ENCODE measurements around the gene SOBP. TPM values are rescaled to one million over a fixed set of nuclear protein-coding genes. Genes with fewer than 3 reads are reported as not detected.

Gene SOBP
- total RNA-seq, 3 donors from 2014 or later: 1.1 to 2.1 (median 1.8) TPM

DNA sequence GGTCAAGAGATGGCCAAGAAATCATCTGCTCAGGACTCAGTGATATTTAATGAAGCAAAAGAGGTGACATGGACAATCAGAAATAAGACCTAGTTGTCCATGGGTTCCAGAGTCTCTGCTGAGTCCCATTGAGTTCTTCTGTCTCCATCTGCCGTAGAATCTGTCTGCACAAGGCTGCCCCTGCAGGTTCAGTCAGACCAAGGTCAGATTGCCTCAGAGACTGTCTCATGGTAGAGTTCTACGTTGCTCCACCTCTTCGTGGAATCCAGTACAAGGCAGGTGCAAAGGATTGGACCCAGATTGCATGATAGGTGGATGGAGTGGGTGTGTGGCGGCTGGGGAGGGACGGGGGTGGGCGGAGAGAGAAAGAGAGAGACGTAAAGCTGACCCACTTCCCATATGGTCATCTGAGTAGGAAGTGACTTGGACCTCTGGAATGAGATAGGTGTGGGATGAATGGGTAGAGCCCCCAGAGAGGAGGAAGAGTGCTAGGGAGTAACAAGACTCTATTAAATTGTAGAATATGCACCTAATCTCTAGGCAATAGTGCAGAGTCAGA lies 75.3 kb downstream of the SOBP start:
- Mint-ChIP-seq H3K4me1 (ENCODE audit: low read depth) (no peaks in the 10 kb centered on the region), H3K4me3 (no peak overlapping the region), H3K9me3 (no peaks in the 10 kb centered on the region), H3K36me3 (ENCODE audit: insufficient read depth) (no peaks in the 10 kb centered on the region), H3K27me3 (ENCODE audit: low read depth) (peaks cover 35% of the 10 kb centered on the region)
- no peak for ATAC-seq
- DNase-seq: no peak

DNA sequence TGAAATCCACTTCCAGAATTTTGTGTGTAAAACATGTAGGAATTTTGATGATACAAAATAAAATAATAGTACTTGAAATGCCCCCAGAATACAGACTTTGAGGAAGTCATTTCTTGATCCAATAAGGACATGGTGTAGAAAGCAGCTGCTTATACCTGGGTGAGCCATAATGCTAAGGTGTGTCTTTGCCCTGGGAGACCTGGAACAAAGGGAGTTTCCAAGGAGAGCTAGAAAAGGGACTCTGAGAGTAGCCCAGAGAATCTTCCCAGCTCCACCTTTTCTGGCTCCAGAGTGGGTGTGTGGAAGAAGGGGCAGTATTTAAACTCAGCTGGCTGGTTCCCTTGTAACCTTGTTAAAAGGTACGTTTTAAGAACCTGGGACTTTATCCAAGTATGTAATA lies 77.7 kb downstream of the SOBP start:
- H3K4me3 Mint-ChIP-seq: no peak overlapping the region
- no peaks in the 10 kb centered on the region for H3K4me1 Mint-ChIP-seq (ENCODE audit: low read depth)
- H3K36me3 Mint-ChIP-seq (ENCODE audit: insufficient read depth): no peaks in the 10 kb centered on the region
- ATAC-seq (no peak), DNase-seq (no peak)
- H3K27me3 Mint-ChIP-seq (ENCODE audit: low read depth): peaks cover 30% of the 10 kb centered on the region
- H3K9me3 Mint-ChIP-seq: no peaks in the 10 kb centered on the region

DNA sequence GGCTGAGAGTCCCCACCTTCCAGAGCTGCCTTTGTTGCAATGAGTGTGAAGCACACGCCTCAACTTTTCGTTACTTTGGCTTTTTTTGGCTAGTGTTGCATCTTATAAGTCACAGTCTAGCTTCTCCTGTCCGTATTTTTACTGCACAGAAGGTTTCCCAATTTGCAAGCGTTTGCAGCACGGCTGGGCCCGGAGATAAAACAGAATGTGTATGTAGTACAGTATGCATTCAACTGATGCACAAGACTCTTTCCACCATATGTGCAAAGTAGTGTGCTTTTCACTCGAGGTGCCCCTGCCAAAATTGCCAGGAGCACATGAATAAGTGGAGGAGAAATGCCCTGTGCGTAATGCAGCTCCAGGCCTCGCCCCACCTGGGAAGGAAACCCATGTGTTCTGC lies 79.6 kb downstream of the SOBP start:
- Mint-ChIP-seq H3K27me3 (ENCODE audit: low read depth) (peaks cover 30% of the 10 kb centered on the region), H3K4me1 (ENCODE audit: low read depth) (no peaks in the 10 kb centered on the region), H3K36me3 (ENCODE audit: insufficient read depth) (no peaks in the 10 kb centered on the region)

DNA sequence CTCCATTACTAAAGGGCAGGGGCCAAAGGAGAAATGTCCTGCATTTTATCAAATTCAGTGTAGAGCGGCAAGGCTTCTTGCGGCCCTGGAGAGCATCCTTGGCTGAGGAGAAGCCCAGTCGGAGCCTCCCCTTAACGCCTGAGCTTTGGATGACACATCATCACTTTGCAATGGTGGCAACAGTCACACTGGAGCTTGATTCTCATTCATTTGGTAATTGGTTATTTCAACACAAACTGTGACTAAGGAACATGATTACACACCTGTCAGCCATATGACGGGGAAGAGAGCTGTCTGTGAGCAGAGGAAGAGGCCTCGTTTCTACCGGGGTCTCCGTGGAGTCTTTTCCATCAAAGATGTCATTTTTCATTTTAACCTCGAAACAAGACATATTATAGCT lies 81.4 kb downstream of the SOBP start:
- no peak for DNase-seq

More for the DNA sequence above, 79.6 kb downstream of the SOBP start:
- Mint-ChIP-seq H3K4me3 (no peak overlapping the region), H3K9me3 (no peaks in the 10 kb centered on the region)
- no peak for DNase-seq
- no peak for ATAC-seq

DNA sequence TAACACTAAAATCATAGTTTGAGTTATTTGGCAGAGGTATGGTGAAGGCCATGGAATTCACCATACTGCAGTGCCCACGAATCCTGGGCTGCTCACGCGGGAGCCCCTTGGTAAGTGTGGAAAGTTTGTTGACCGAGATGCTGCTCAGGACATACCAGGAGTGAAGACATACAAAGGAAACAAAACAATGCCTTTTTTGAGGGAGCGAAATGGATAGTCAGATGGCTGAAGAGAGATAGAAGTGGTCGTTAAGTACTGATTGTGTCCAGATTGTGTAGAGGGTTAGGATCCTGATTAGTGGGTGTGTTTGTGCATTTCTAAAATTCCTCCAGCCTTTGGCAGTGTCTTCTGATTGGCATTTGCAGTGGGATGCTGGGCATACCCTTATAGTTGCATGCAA lies 83.0 kb downstream of the SOBP start:
- ATAC-seq: no peak

More for the DNA sequence above, 81.4 kb downstream of the SOBP start:
- ATAC-seq: no peak
- no peak overlapping the region for H3K4me3 Mint-ChIP-seq
- H3K4me1 Mint-ChIP-seq (ENCODE audit: low read depth): no peaks in the 10 kb centered on the region
- H3K27me3 Mint-ChIP-seq (ENCODE audit: low read depth): peaks cover 29% of the 10 kb centered on the region
- no peaks in the 10 kb centered on the region for H3K9me3 Mint-ChIP-seq
- H3K36me3 Mint-ChIP-seq (ENCODE audit: insufficient read depth): no peaks in the 10 kb centered on the region

DNA sequence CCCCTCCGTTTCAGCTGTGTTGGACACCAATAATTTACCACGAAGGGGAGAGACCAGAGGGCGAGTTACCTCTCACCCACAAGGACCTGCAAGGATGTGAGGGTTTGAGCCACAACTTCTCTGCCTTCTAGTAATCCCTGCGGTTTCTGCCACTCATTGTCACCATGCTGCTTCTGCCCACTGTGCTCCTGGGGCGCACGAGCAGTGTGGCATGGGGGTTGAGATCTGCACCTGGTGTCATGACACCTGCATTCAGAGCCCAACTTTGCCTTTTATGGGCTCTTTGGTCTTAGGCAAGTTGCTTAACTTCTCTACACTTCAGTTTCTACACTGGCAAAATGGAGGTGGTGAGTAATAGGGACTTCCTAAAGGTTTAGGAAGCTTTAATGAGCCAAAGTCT lies 84.9 kb downstream of the SOBP start:
- no peaks in the 10 kb centered on the region for H3K36me3 Mint-ChIP-seq (ENCODE audit: insufficient read depth)
- no peaks in the 10 kb centered on the region for H3K9me3 Mint-ChIP-seq
- DNase-seq: no peak
- no peak for ATAC-seq
- H3K27me3 Mint-ChIP-seq (ENCODE audit: low read depth): peaks cover 24% of the 10 kb centered on the region
- no peak overlapping the region for H3K4me3 Mint-ChIP-seq
- H3K4me1 Mint-ChIP-seq (ENCODE audit: low read depth): no peaks in the 10 kb centered on the region

More for the DNA sequence above, 83.0 kb downstream of the SOBP start:
- Mint-ChIP-seq H3K27me3 (ENCODE audit: low read depth) (peaks cover 24% of the 10 kb centered on the region), H3K36me3 (ENCODE audit: insufficient read depth) (no peaks in the 10 kb centered on the region), H3K4me1 (ENCODE audit: low read depth) (no peaks in the 10 kb centered on the region), H3K9me3 (no peaks in the 10 kb centered on the region), H3K4me3 (no peak overlapping the region)
- no peak for DNase-seq

DNA sequence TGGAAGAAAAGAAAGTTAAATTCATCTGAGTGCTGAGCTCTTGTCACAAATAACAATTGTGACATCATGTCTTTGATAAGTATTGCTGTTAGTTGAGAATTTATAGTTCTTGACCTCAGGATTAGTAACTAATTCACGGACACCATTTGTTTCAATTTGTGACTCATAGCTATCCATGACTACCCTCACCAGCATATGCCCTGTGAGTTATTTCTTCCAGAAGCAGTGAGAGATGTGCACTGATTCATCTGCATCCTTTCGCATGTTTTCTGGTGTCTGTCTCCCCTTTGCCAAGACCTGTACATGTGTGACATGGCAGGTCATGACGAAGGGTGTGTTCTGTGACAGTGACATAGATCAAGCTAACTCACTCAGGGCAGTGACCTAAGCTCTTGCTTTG lies 86.9 kb downstream of the SOBP start:
- Mint-ChIP-seq H3K4me1 (ENCODE audit: low read depth) (no peaks in the 10 kb centered on the region), H3K27me3 (ENCODE audit: low read depth) (peaks cover 27% of the 10 kb centered on the region), H3K36me3 (ENCODE audit: insufficient read depth) (no peaks in the 10 kb centered on the region), H3K4me3 (no peak overlapping the region), H3K9me3 (no peaks in the 10 kb centered on the region)
- DNase-seq (no peak), ATAC-seq (no peak)

DNA sequence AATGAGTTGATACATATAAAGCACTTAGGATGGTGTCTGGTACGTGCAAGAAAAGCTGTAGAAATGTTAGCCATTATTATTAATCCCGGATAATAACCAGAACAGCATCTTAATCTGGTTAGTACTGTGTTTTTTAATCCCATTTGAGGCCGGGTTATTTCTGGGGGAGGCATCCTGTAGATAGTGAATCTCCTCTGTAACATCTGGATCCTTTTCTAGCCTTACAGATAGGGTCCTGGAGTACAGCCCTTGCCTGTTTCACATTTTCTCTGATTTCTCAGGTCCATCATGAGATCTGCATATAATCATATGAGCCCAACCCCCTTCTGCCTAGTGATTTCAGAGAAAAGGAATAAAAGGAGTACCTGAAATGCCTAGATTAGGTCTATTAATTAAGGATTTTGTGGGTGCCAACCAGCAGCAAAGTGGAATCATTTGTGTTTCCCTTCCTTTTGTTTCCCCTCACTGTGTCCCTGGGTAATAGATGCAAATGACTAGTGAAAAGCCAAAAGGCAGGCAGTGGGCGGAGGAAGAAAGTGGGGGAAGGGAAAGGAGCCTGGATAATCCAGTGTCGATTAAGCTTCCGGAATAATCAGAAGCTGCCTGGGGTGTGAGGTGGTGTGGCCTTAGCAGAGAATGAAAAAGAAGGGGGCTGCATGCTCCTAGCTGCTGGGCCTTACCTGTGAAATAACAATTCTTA lies 88.9 kb downstream of the SOBP start:
- DNase-seq: no peak
- no peak overlapping the region for H3K4me3 Mint-ChIP-seq
- H3K36me3 Mint-ChIP-seq (ENCODE audit: insufficient read depth): no peaks in the 10 kb centered on the region
- H3K4me1 Mint-ChIP-seq (ENCODE audit: low read depth): no peaks in the 10 kb centered on the region
- ATAC-seq: no peak
- no peaks in the 10 kb centered on the region for H3K9me3 Mint-ChIP-seq
- peaks cover 23% of the 10 kb centered on the region for H3K27me3 Mint-ChIP-seq (ENCODE audit: low read depth)

DNA sequence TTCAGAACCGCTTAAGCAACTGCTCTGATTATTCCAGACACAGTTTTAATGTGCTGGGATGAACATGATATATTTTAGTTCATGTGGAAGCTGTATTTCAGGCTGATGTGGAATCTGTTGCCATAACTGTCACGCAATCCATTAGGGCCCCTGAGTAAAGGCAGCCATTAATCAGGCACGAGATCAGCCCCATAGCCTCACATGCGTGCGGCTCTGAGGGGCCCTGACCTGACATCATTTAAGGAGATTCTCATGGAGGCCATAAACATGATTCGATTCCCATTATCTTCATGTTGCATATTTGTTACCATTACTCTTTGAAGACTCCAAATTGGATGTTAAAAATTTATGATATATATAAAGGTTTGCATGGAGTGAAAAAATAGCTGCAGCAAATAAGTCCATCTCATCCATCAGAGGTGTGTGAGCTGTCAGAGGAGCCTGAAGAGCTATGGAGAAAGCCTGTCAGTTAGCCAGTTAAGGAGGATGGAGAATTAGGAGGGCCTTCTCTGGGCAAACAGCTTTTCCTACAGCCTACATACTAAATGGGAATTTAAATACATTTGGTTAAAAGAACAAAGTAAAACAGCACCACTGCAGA lies 89.6 kb downstream of the SOBP start:
- Mint-ChIP-seq H3K27me3 (ENCODE audit: low read depth) (peaks cover 21% of the 10 kb centered on the region), H3K4me1 (ENCODE audit: low read depth) (no peaks in the 10 kb centered on the region), H3K36me3 (ENCODE audit: insufficient read depth) (no peaks in the 10 kb centered on the region), H3K4me3 (no peak overlapping the region), H3K9me3 (no peaks in the 10 kb centered on the region)
- no peak for DNase-seq
- ATAC-seq: no peak

DNA sequence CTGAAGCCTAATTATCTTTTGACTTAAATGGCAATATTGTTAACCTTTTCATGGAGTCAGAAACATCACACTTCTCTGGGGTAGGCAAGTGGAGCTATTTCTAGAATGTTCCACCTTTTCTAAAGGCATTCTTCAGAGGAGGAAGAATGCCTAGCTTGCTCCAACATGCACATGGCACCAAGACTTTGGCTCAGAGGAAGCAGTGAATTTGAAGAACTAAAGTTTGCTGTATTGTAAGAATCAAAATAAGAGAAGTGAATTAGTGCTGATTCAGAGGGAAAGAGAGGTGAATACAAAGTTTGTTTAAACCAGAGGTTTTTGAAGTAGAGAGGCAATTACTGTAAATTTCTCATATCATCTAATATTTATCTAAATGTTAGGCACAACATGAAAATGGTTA lies 92.2 kb downstream of the SOBP start:
- no peaks in the 10 kb centered on the region for H3K36me3 Mint-ChIP-seq (ENCODE audit: insufficient read depth)
- H3K4me3 Mint-ChIP-seq: no peak overlapping the region
- ATAC-seq (no peak), DNase-seq (no peak)
- no peaks in the 10 kb centered on the region for H3K4me1 Mint-ChIP-seq (ENCODE audit: low read depth)
- H3K9me3 Mint-ChIP-seq: no peaks in the 10 kb centered on the region
- H3K27me3 Mint-ChIP-seq (ENCODE audit: low read depth): peaks cover 8% of the 10 kb centered on the region

DNA sequence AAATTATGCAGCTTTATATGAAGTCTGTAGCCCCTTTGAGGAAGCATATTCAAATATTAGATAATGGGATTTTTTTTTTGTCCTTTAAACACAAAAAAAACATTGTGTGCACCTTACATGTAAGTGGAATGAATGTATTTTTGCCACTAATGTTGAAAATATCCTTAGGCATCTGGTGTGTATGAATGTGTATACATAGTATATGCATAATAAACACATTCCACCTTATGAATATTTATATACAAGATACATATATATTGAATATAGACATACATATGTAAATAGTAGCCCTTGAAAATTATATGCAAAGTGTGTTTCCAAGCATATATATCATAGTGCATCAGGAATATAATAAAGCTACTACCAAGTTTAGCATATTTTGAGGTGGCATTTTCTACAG lies 94.8 kb downstream of the SOBP start:
- ATAC-seq (no peak), DNase-seq (no peak)
- Mint-ChIP-seq H3K9me3 (no peaks in the 10 kb centered on the region), H3K36me3 (ENCODE audit: insufficient read depth) (no peaks in the 10 kb centered on the region), H3K4me1 (ENCODE audit: low read depth) (no peaks in the 10 kb centered on the region), H3K4me3 (no peak overlapping the region), H3K27me3 (ENCODE audit: low read depth) (peaks cover 10% of the 10 kb centered on the region)

DNA sequence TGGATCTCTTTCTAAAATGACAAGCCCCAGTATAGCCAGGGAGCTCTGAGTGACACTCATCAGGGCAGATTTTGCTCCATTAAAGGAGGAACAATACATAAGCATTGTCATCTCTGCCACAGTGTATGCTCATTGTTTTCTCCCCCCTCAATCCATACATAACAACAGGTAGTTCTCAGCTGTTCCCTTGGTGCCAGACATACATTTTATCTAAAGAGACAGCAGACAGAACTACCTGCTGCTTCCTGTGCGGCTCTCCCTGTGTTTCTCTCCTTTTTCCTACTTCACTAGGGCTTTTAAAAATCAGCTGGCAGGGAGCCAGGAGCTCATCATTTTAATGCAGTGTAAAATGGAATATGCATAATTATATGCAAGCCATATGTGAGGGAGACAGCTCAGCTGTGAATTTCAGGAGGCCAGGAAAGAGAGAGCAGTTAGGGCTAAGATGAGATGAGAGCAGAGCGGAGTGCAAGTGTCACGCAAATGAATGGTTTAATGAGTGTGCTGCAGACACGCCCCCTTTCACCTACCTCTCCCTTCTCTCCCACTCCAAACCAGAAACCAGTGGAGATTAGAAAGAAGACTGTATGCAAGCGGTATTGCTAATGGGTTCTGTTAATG lies 96.0 kb downstream of the SOBP start:
- no peak overlapping the region for H3K4me3 Mint-ChIP-seq
- peaks cover 4% of the 10 kb centered on the region for H3K27me3 Mint-ChIP-seq (ENCODE audit: low read depth)
- no peaks in the 10 kb centered on the region for H3K9me3 Mint-ChIP-seq
- DNase-seq (no peak), ATAC-seq (no peak)
- no peaks in the 10 kb centered on the region for H3K4me1 Mint-ChIP-seq (ENCODE audit: low read depth)
- H3K36me3 Mint-ChIP-seq (ENCODE audit: insufficient read depth): no peaks in the 10 kb centered on the region

DNA sequence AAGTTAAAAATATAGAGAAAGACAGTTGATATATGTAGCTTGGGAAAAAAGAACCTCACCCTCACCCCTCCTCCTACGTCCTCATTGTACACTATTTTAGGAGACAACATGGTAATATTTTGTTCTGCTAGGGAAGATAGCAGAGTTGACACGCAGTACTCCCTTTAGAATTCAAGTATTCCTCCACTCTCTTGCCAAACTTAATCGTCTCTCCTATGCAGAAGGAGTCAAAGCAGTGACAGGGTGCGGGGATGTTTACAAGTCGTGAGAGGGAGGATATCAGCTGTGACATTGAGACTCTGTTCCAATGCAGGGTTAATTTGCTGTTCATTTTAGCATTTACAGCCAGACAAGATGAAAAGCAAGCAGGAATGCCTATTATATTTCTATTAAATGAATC lies 97.5 kb downstream of the SOBP start:
- peaks cover 2% of the 10 kb centered on the region for H3K27me3 Mint-ChIP-seq (ENCODE audit: low read depth)
- ATAC-seq (no peak), DNase-seq (no peak)
- H3K9me3 Mint-ChIP-seq: no peaks in the 10 kb centered on the region
- no peaks in the 10 kb centered on the region for H3K4me1 Mint-ChIP-seq (ENCODE audit: low read depth)
- H3K36me3 Mint-ChIP-seq (ENCODE audit: insufficient read depth): no peaks in the 10 kb centered on the region
- H3K4me3 Mint-ChIP-seq: no peak overlapping the region

DNA sequence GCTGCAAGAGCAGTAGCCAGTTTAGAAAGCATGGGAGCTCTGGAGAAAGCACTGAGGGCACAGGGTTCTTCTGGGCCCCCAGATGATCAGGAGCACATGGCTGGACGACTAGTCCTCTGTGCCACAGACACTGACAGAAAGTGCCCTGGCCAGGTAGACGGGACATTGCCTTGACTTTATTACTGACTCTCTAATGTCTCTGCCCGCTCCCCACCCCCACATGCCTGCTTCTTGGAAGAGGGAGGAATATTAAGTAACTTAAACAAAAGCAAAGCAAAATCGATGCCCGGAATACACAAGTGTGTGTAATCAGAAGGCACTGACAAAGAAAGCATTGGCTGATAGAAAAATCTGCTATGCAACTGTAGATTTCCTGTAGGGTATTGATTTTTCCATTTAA lies 99.3 kb downstream of the SOBP start:
- no peaks in the 10 kb centered on the region for H3K36me3 Mint-ChIP-seq (ENCODE audit: insufficient read depth)
- ATAC-seq (no peak), DNase-seq (no peak)
- no peaks in the 10 kb centered on the region for H3K9me3 Mint-ChIP-seq
- peaks cover 6% of the 10 kb centered on the region for H3K27me3 Mint-ChIP-seq (ENCODE audit: low read depth)
- no peaks in the 10 kb centered on the region for H3K4me1 Mint-ChIP-seq (ENCODE audit: low read depth)
- H3K4me3 Mint-ChIP-seq: no peak overlapping the region

DNA sequence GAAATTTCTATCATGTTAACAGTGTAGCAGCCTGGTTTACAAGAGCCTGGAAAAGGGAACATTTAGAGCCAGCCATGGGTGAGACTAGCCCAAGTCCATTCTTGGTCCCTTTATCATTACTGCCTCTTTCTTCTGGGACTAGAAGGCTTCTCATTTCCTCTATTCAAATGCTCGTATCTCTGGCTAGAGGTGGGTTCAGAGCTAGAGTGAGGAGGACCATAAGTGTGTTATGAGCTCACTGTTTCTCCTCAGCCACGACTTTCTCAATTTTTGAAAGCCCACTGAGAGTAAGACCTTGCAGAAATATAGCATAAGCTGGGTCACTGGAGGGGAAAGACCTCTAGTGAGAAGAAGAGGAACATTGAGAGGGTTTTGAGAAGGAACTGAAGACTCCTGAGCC lies 100.0 kb downstream of the SOBP start:
- H3K9me3 Mint-ChIP-seq: no peaks in the 10 kb centered on the region
- no peak for DNase-seq
- peaks cover 6% of the 10 kb centered on the region for H3K27me3 Mint-ChIP-seq (ENCODE audit: low read depth)
- no peak overlapping the region for H3K4me3 Mint-ChIP-seq
- no peak for ATAC-seq
- no peaks in the 10 kb centered on the region for H3K4me1 Mint-ChIP-seq (ENCODE audit: low read depth)
- no peaks in the 10 kb centered on the region for H3K36me3 Mint-ChIP-seq (ENCODE audit: insufficient read depth)
